ENCODE results near the gene ANKRD37.
"Not testable (repeated sequence)": the region's sequence is repeated elsewhere in the genome, so short reads cannot be mapped to it uniquely, and the experiment has no call there.

ANKRD37 gene

GRCh38 chr4:185396724-185397385 is at the start of gene ANKRD37:
Gene ANKRD37, plus strand, starts transcription at chr4:185396841. Its CDS starts 83 bp downstream, at chr4:185396924.
- DNase-seq = peak; percentile 2

- DNase-seq = no peak
These were observed 49.6 kb upstream of the ANKRD37 start for GRCh38 chr4:185346975-185347601.

- DNase-seq = no peak
These were observed 45.0 kb upstream of the ANKRD37 start for GRCh38 chr4:185351691-185352090.

GRCh38 chr4:185352202-185352601 is 44.4 kb upstream of the ANKRD37 start:
- no peak for DNase-seq

GRCh38 chr4:185352741-185353140 is 43.9 kb upstream of the ANKRD37 start:
- no peak for DNase-seq

- DNase-seq = no peak
These were observed 39.4 kb upstream of the ANKRD37 start for GRCh38 chr4:185357211-185357610.

- no peak for DNase-seq
These were observed 38.8 kb upstream of the ANKRD37 start for GRCh38 chr4:185357733-185358440.

- no peak for DNase-seq
These were observed 38.1 kb upstream of the ANKRD37 start for GRCh38 chr4:185358514-185358913.

- DNase-seq = no peak
These were observed 37.7 kb upstream of the ANKRD37 start for GRCh38 chr4:185358959-185359358.

GRCh38 chr4:185359767-185360446 is 36.7 kb upstream of the ANKRD37 start:
- no peak for DNase-seq

- no peak for DNase-seq
These were observed 34.8 kb upstream of the ANKRD37 start for GRCh38 chr4:185361872-185362271.

GRCh38 chr4:185362570-185362969 is 34.1 kb upstream of the ANKRD37 start:
- not testable (repeated sequence) for DNase-seq

GRCh38 chr4:185363251-185363650 is 33.4 kb upstream of the ANKRD37 start:
- DNase-seq = no peak

GRCh38 chr4:185364886-185365285 is 31.8 kb upstream of the ANKRD37 start:
- no peak for DNase-seq

GRCh38 chr4:185369731-185370130 is 26.9 kb upstream of the ANKRD37 start:
- no peak for DNase-seq

GRCh38 chr4:185370268-185370949 is 26.2 kb upstream of the ANKRD37 start:
- DNase-seq = no peak

- DNase-seq = no peak
These were observed 24.9 kb upstream of the ANKRD37 start for GRCh38 chr4:185371702-185372101.

GRCh38 chr4:185374027-185374426 is 22.6 kb upstream of the ANKRD37 start:
- no peak for DNase-seq

- no peak for DNase-seq
These were observed 22.1 kb upstream of the ANKRD37 start for GRCh38 chr4:185374573-185374972.

- no peak for DNase-seq
These were observed 18.4 kb upstream of the ANKRD37 start for GRCh38 chr4:185378264-185378663.

GRCh38 chr4:185379326-185380295 is 17.0 kb upstream of the ANKRD37 start:
- no peak for DNase-seq

GRCh38 chr4:185380320-185380719 is 16.3 kb upstream of the ANKRD37 start:
- DNase-seq = no peak

All from NCI-H1105 (cell line).